Stomach smooth muscle (tissue), 2 donors: Measurements from ENCODE around the gene LRRC37B.
"Not testable (repeated sequence)": the region's sequence is repeated elsewhere in the genome, so short reads cannot be mapped to it uniquely, and the experiment has no call there.

Source experiments
- H3K27ac ChIP-seq: one replicate; pipeline ENCODE4 v1.7.0; 2013; ENCODE audit warnings: mild to moderate bottlenecking, low read length, inconsistent platforms
- H3K27me3 ChIP-seq, 2 donors: one replicate each; pipeline ENCODE4 v1.7.0; 2013; ENCODE audit warnings: low read length in 2 of 2; ENCODE audit not compliant: insufficient read depth in 2 of 2, control insufficient read depth in 1 of 2
- H3K36me3 ChIP-seq, 2 donors: one replicate each; pipeline ENCODE4 v1.7.0; 2013; ENCODE audit warnings: low read length in 2 of 2; ENCODE audit not compliant: control insufficient read depth in 2 of 2, insufficient read depth in 2 of 2
- H3K4me1 ChIP-seq: one replicate; pipeline ENCODE4 v1.7.0; 2013; ENCODE audit warnings: low read length; ENCODE audit not compliant: control insufficient read depth, insufficient read depth
- H3K4me3 ChIP-seq, 2 donors: one replicate each; pipeline ENCODE4 v1.7.0; 2013; ENCODE audit warnings: low read length in 2 of 2
- H3K9ac ChIP-seq, 2 donors: one replicate each; pipeline ENCODE4 v1.7.0; 2013; ENCODE audit warnings: low read length in 2 of 2, mild to moderate bottlenecking in 1 of 2
- H3K9me3 ChIP-seq, 2 donors: one replicate each; pipeline ENCODE4 v1.7.0; 2013; ENCODE audit warnings: low read length in 2 of 2; ENCODE audit not compliant: control insufficient read depth in 2 of 2
- donor health status: healthy.
- donor health status: Pancreatic carcinoma.

Gene LRRC37B

GRCh38 chr17:32042266-32042665, 35.1 kb downstream of the LRRC37B start:
- not testable (repeated sequence) for H3K4me1 ChIP-seq, H3K27me3 ChIP-seq, H3K27ac ChIP-seq, H3K36me3 ChIP-seq, H3K4me3 ChIP-seq, H3K9me3 ChIP-seq, H3K9ac ChIP-seq

- H3K27me3 ChIP-seq, H3K27ac ChIP-seq, H3K4me1 ChIP-seq, H3K9ac ChIP-seq, H3K36me3 ChIP-seq, H3K9me3 ChIP-seq, H3K4me3 ChIP-seq: not testable (repeated sequence)
Observed at GRCh38 chr17:32045611-32046010, 38.4 kb downstream of the LRRC37B start.

- not testable (repeated sequence) for H3K27ac ChIP-seq, H3K9me3 ChIP-seq, H3K4me1 ChIP-seq, H3K9ac ChIP-seq, H3K36me3 ChIP-seq, H3K4me3 ChIP-seq, H3K27me3 ChIP-seq
Observed at GRCh38 chr17:32047663-32048062, 40.5 kb downstream of the LRRC37B start.

DNA sequence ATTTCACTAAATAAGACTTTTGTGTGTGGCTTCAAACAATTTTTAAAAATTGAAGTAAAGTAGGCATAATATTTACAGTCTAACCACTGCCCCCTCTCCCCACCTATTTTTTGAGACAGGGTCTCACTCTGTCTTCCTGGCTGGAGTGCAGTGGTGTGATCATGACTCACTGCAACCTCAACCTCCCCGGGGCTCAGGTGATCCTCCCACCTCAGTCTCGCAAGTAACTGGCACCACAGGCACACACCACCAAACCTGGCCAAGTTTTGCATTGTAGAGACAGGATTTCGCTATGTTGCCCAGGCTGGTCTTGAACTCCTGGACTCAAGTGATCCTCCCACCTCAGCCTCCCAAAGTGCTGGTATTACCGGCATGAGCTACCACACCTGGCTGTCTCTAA, 47.8 kb downstream of the LRRC37B start:
- H3K27ac ChIP-seq, H3K9ac ChIP-seq, H3K27me3 ChIP-seq, H3K9me3 ChIP-seq, H3K36me3 ChIP-seq, H3K4me1 ChIP-seq, H3K4me3 ChIP-seq: not testable (repeated sequence)

GRCh38 chr17:32055425-32055824, 48.2 kb downstream of the LRRC37B start:
- not testable (repeated sequence) for H3K4me1 ChIP-seq, H3K9me3 ChIP-seq, H3K4me3 ChIP-seq, H3K27me3 ChIP-seq, H3K27ac ChIP-seq, H3K36me3 ChIP-seq, H3K9ac ChIP-seq

DNA sequence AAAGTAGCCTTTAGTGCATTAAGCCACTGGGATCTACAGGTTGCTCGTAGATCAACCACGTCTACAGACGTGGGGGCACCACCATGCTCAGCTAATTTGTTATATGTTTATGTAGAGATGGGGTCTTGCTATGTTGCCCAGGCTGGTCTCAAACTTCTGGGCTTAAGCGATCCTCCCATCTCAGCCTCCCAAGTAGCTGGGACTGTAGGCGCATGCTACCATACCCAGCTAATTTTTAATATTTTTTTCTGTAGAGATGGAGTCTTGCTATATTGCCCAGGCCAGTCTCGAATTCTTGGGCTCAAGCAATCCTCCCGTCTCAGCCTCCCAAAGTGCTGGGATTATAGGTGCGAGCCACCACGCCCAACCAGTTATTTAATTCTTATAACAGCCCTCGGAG, 49.3 kb downstream of the LRRC37B start:
- not testable (repeated sequence) for H3K4me1 ChIP-seq, H3K9ac ChIP-seq, H3K27me3 ChIP-seq, H3K27ac ChIP-seq, H3K36me3 ChIP-seq, H3K4me3 ChIP-seq, H3K9me3 ChIP-seq

DNA sequence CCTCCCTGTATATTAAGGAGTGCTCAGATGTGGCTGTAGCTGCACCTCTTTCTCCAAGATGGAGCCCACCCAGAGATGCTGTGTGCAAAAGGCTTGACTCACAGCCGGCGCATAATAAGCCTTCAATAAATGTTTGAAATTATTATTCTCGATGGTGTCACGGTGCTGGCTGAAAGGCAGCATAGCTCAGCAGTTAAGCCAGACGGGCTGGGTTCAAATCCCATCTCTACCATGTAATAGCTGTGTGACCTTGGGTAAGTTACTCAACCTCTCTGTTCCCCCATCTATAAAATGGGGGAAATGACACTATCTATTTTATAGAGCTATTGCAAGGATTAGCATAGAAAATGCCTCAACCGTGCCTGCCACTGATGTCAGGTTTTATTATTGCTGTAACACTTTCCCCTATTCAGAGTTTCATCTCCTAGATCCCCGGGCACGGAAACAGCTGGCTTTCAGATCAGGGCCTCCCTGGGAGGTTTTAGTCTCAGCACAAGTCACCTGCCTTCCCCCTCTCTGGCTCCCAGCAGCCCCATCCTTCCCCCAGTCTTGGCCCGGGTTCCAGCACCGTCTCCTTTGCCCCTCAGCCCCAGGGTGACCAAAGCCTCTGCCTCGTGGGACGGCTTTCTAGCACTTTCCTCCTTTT, 50.4 kb downstream of the LRRC37B start:
- not testable (repeated sequence) for H3K27ac ChIP-seq, H3K9ac ChIP-seq, H3K4me1 ChIP-seq, H3K27me3 ChIP-seq, H3K36me3 ChIP-seq, H3K4me3 ChIP-seq, H3K9me3 ChIP-seq

- not testable (repeated sequence) for H3K4me1 ChIP-seq, H3K9ac ChIP-seq, H3K36me3 ChIP-seq, H3K27ac ChIP-seq, H3K4me3 ChIP-seq, H3K27me3 ChIP-seq, H3K9me3 ChIP-seq
Observed at GRCh38 chr17:32060695-32061094, 53.5 kb downstream of the LRRC37B start.

GRCh38 chr17:32061840-32062239, 54.7 kb downstream of the LRRC37B start:
- not testable (repeated sequence) for H3K9ac ChIP-seq, H3K27me3 ChIP-seq, H3K4me3 ChIP-seq, H3K9me3 ChIP-seq, H3K4me1 ChIP-seq, H3K27ac ChIP-seq, H3K36me3 ChIP-seq

GRCh38 chr17:32064091-32064490, 56.9 kb downstream of the LRRC37B start:
- H3K27ac ChIP-seq, H3K27me3 ChIP-seq, H3K9me3 ChIP-seq, H3K36me3 ChIP-seq, H3K4me3 ChIP-seq, H3K4me1 ChIP-seq, H3K9ac ChIP-seq: not testable (repeated sequence)

DNA sequence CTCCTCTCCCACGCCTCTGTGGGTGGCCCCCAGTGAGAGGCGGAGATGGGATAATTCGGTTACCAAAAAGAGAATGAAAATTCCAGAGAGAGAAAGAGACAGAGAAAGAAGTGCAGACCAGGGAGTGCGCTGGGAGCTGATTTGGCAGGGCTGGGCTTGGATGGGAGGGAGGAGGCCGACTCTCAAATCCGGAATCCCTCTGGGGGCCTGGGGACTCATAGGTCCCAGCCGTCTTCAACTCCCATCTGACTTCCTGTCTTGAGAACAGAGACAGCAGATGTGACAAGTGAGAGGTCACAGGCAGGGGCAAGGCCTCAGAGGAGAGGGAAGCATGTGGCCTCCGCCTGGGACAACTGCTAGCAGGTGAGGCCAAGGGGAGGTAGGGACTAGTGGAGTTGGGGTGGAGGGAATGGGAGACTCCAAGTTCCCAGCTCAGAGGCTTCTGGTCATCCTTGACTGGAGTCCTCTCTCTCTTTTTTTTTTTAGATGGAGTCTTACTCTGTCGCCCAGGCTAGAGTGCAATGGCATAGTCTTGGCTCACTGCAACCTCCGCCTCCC, 59.0 kb downstream of the LRRC37B start:
- not testable (repeated sequence) for H3K4me3 ChIP-seq, H3K4me1 ChIP-seq, H3K9ac ChIP-seq, H3K9me3 ChIP-seq, H3K27me3 ChIP-seq, H3K27ac ChIP-seq, H3K36me3 ChIP-seq
